Stimulated activated CD8-positive, alpha-beta memory T cell treated with anti-CD3 and anti-CD28 coated beads, Interleukin-12 subunit alpha, Interleukin-12 subunit beta, amount 100 ng/mL, for 4 hours (primary cell): ENCODE results near the gene DCTN2.
"Not testable (repeated sequence)": the region's sequence is repeated elsewhere in the genome, so short reads cannot be mapped to it uniquely, and the experiment has no call there.

Experiments
- DNase-seq: peaks from one replicate; pipeline ENCODE4 v3.0.0-alpha.2; 2020; ENCODE audit warnings: low read depth

The DCTN2 gene

GRCh38 chr12:57527184-57527583 lies 19.8 kb downstream of the DCTN2 start:
- DNase-seq: no peak

- no peak for DNase-seq
Observed at GRCh38 chr12:57526477-57527126, 20.4 kb downstream of the DCTN2 start.

- no peak for DNase-seq
Observed at GRCh38 chr12:57525615-57526383, 21.2 kb downstream of the DCTN2 start.

DNA sequence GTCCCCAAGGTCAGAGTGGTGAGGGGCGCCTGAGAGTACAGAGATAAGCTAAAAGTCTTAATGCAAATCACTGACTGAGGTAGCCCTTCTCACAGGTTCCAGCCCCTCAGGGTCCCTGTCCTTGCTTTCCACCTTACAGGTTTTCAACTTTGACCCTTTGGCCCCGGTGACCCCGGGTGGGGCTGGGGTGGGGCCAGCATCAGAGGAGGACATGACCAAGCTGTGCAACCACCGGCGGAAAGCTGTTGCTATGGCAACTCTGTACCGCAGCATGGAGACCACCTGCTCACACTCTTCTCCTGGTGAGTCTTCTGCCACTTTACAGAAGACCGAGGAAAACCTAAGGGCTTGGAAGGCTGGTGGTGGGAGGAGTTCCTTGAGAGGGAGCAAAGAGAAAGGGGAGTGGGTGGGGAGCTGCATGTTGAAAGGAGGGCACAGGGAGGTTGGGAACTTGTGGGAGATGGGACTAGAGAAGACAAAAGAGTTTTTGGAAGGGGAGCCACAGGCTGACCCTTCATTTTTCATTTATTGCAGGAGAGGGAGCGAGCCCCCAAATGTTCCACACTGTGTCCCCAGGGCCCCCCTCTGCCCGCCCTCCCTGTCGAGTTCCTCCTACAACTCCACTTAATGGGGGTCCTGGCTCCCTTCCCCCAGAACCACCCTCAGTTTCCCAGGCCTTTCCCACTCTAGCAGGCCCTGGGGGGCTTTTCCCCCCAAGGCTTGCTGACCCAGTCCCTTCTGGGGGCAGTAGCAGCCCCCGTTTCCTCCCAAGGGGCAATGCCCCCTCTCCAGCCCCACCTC lies 22.0 kb downstream of the DCTN2 start:
- no peak for DNase-seq

GRCh38 chr12:57523706-57524614 lies 23.0 kb downstream of the DCTN2 start:
- DNase-seq: no peak

DNA sequence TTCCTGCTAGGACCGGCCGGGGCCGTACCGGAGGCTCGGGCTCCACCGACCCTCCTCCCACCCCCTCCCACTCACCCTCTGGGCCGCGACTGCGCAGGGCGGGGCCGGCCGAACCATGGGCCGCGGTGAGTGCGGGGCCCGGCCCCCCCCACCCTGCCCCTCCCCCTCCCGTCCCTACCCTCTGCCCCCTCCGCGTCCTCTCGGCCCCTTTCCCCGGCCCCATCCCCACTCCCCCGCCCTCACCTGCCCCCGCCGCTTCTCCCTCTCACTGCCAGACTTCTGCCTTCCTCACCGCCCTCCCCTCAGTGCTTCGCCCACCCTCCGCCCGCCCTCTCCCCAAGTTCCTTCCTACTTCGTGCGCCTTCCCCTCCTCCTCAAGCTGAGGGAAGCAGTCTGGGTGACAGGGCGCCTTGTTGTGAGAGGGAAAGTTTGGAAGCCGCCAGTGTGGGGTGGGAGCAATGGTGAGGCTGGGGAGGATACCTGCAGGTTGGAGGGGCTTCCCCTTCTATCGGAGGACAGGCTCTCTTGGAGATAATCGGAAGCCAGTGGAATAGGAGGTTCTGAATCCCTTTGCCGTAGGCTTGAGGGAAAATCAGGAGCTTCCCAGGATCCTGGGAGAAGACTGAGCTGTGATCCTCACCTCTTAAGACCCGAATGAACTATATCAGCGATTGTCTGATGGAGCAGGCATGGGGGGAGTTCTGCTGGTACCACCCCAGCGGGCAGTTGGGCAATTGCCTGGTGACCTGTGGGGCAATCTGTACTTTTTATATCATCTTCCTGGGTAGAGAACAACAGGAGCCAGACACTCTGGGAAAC lies 23.9 kb downstream of the DCTN2 start:
- DNase-seq: no peak

- DNase-seq: peak; percentile 86
Observed at GRCh38 chr12:57522011-57522886, 24.7 kb downstream of the DCTN2 start, which contains the start of gene MBD6. TSS of gene MBD6 (plus strand) at chr12:57522824. CDS start at chr12:57524304, 1,480 bp downstream.

DNA sequence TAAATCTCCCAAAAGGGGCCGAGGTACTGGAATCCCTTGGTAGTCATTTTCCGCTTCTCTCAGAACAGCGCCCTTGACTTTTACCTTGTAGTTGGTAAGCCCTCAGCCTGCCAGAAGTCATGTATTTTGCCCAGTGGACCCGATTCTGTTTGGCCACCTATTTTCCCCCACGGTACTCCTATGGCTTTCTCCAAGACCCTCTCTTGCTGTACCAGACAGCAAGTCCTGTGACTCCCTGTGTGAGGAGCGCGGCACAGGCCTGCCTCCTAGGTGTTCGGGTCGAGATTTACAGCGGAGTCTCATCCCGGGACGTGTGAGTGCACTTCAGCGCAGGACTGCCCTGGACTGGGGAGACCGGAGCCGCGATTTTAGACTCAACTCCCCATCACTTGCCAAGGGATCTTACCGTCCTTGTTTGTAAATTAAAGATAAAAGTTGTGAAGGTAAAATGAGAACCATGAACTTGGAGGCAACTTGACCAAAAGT lies 25.4 kb downstream of the DCTN2 start:
- no peak for DNase-seq

DNA sequence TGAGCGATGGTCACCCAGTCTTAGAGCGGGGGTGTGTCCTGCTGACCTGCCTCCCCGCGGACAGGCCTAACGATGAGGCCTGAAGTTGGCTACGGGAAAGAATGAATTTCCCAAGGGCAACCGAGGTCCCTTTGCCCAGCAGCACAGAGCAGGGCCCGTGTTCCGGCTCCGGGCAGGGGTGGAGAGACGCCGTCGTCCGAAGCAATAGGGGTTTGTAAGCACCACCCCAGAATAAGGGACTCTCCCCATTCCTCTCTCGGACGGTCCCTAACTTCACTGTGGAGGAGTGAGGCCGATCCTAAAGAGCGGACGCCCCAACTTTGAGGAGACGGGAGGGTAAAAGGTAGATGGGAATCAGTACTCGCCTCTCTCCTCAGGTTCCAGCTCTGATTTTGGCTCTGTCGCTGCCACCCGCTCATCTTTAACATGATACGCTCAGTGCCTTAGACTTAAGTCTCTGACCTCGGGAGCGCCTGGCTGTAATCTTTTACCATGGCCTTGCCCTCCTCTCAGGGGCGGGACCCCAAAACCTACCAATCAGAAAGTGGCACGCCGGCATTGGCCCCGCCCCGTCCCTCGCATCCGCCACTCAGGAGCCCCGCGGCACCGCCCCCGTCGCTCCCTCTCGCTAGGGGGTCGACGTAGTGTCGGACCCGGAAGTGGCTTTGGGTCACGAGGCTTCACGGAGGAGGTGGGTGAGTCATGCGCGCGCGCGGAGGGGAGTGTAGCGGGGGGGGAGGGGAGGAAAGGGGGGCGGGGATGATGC lies 26.8 kb downstream of the DCTN2 start, which contains the start of gene DDIT3:
Gene DDIT3 (minus strand): TSS at position 462 of the 766 bp plus-strand sequence. CDS start 3,108 bp downstream, outside the sequence.
- peak; percentile 100 for DNase-seq

- no peak for DNase-seq
Observed at GRCh38 chr12:57519796-57520052, 27.3 kb downstream of the DCTN2 start.

DNA sequence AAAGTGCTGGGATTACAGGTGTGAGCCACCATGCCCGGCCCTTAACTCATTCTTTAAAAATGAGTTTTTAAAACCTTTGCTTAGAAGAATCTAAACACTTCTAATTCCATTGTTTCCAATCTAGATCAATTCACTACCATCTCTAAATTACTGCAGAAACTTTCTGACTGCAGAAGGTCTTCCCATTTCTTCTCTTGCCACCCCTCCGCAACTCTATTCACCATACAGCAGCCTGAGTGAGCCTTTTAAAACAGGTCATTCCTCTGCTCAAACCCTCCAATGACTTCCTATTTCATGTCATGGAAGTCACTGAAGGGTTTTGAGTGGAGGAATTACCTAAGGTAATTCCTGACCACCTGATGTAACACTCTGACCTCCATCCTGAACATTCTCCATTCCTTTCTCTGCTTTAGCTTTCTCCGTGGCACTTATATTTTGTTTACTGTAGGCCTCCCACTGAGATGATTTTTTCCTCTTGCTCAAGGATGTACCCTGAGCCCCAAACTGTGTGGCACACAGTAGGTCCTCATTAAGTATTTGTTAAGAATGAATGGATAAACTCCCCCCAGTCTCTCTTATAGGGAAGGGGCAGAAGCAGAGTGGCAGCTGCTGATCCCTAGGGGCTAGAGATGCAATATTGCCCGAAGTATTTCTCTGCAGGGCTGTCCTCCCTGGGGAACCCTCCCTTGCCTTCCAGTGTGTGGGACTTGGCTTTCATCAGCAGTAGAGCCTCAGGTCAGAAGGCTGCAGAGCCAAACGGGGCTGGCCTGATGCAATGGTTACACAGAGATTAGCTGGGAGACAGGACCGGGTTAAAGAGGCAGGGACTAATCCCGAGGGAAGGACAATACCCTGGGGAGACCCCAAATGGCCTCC lies 27.8 kb downstream of the DCTN2 start:
- DNase-seq: no peak

- no peak for DNase-seq
Observed at GRCh38 chr12:57518176-57518919, 28.6 kb downstream of the DCTN2 start.

DNA sequence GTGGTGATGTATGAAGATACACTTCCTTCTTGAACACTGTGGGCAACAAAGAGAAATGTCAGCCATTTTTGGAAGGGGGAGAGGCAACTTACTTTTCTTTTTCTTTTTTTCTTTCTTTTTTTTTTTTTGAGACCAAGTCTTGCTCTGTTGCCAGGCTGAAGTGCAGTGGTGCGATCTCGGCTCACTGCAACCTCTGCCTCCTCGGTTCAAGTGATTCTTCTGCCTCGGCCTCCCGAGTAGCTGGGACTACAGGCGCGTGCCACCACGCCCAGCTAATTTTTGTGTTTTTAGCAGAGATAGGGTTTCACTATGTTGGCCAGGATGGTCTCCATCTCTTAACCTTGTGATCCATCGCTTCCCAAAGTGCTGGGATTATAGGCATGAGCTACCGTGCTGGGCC lies 29.3 kb downstream of the DCTN2 start:
- not testable (repeated sequence) for DNase-seq

- DNase-seq: no peak
Observed at GRCh38 chr12:57517187-57517586, 29.8 kb downstream of the DCTN2 start.

DNA sequence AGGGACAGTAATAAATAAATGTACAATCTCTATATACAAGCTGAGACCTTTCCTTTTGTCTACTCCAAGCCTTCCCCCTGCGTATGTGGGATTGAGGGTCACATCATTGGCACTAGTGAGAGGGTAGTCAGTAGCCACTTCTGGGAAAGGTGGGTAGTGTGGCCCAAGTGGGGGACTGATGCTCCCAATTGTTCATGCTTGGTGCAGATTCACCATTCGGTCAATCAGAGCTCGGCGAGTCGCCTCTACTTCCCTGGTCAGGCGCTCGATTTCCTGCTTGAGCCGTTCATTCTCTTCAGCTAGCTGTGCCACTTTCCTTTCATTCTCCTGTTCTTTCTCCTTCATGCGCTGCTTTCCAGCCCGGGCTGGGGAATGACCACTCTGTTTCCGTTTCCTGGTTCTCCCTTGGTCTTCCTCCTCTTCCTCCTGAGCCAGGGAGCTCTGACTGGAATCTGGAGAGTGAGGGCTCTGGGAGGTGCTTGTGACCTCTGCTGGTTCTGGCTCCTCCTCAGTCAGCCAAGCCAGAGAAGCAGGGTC lies 30.3 kb downstream of the DCTN2 start:
- DNase-seq: no peak

- DNase-seq: no peak
Observed at GRCh38 chr12:57515934-57516541, 31.0 kb downstream of the DCTN2 start.
